GM21576 (cell line): ENCODE measurements around the gene CRACDL.

Experiments used
- ATAC-seq: cut with Tn5 transposase; IDR thresholded peaks from one replicate; pipeline ENCODE4 v1.9.1; 2021; ENCODE audit warnings: mild to moderate bottlenecking, moderate library complexity; ENCODE audit not compliant: unreplicated experiment

The CRACDL gene

DNA sequence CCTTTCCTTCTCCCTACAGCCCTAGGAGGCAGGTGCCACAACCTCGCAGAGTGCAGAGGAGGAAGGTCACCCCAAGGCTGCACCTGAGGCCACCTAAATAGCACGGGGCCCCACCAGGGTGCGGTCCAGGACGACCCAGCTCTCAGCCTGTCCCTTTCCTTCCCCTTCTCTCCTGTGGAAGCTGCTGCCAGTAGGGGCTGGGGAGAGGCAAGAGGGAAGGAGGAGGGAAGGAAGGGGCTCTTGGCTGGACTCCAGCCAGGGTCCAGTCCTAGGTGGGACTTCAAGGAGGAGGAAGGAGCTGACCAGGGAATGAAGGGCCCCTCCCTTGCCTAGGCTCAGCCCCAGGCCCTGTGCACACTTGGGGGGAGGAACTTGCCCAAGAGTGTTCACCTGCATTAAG lies 11.1 kb downstream of the CRACDL start:
- no peak for ATAC-seq

DNA sequence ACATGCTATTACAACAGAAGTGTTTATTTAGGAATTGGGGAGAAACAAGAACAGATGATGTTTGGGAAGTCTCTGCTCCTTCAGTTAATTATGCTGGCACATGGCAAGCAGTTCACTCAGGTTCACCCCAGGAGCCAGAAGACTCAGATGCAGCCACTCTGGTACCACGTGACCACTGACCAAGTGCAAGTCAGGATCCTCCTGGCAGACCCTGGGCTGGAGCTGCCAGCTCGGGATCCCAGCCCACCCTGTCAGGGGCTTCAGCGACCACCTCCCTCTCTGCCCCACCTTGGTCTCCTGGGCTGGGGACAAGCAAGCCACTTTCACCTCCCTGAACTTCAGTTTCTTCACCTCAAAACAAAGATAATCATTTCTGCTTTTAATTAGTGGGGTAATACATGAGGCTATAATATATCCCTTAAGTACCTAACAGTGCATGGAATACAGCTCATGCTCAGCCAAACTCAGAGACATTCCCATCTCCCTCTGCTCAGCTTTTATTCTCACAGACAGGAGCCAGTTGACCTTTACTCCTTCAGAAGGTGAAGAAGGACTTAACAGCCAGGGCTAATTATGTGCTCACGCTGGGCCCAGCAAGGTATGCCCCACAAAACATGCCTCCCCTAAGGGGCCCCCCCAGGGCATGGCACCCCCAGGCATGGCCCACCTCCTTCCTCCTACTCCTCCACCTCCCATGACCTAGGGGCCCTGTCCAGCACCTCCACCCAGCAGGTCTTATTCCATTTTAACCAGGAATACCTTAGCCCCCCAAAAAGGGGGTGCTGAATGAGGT lies 11.8 kb downstream of the CRACDL start:
- no peak for ATAC-seq

DNA sequence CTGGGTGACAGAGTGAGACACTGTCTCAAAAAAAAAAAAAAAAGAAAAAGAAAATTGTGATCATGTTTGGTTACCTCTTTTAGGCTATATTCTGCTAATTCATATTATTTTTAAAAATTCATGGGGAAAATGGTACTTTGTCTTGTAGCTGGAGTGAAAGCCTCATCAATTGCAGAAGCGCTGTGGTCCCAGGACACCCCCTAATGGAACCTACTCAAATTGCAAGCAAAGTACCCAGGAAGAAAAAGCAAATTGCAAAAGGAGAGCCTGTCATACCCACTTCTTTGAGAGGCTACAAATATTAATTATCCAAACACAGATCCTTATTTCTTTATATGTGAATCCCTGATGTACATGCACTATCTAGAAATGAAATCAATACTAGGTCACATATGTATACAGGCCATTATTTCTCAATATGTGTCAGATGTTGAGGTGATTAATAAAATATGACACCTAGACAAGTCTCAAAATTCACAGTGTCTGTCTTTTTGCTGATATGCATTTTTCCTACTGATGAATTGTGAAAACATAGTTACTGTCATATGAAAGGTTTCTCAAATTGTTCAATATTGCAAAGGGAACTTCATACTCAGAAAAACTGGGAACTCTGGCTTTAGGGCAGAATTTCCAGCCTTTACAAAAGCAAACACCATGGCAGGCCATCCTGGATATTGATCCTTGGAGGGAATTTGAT lies 12.6 kb downstream of the CRACDL start:
- ATAC-seq = no peak

DNA sequence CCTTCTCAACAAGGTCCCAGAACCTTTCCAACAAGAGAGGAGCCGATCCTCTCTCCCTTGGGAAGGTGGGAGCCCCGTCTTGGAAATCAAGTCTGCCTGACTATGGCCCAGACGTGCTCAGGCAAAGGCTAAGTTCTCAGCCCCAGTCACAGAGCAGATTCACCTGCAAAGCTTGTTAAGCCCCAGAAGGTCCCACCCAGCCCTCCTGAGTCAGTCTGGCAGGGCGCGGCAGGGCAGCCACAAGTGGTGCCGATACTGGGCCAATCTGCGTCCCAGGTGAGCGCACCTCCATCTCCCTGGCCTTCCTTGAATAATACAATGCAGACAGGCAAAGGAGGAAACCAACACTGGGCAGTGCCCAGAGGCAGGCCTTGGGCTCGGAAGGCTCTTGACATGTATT lies 15.0 kb downstream of the CRACDL start:
- ATAC-seq = no peak

DNA sequence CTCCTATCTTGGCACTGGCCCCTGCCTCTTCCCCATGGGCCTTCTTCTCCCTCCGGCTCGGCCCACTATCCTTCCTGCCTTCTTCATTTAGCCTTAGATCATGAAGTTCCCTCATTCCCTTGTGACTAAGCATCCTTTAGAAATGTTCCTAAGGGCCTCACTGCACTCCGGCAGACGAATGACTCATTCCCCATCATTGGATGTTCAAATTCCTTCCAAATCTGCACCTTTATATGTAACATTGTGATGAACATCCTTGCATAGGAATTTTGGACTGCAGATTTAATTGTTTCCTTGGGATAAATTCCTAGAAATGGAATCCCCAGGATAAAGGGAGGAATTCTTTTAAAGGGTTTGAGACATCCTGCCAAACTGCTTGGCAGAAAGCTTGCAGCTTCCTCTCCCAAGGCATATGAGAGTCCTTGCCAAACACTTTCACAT lies 19.0 kb downstream of the CRACDL start:
- ATAC-seq = no peak

DNA sequence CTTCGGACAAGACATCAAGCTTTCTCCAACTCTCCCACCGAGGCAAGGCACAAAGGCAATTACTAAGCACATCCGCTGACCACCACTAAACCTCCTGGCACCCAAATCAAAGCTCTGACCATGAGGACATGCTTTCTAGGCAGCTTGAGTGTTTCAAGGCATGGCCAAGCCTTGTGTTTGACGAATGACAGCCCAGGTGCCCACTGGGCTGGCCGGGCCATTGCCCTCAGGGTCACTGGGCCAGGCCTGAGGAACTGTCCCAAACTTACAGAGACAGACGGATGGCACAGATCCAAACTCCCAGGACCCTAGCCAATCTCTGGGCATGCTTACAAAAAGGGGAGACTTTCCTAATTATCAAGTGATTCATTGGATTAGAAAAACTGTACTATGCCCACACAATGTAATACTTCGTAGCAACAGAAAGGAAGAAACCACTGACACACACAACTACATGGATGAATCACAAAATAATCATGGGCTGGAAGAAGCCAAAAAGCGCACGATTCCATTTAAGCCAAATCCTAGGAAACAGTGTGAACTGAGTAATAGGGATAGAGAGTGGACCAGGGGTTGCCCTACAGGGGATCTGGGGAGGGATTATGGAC lies 20.2 kb downstream of the CRACDL start:
- ATAC-seq = no peak

DNA sequence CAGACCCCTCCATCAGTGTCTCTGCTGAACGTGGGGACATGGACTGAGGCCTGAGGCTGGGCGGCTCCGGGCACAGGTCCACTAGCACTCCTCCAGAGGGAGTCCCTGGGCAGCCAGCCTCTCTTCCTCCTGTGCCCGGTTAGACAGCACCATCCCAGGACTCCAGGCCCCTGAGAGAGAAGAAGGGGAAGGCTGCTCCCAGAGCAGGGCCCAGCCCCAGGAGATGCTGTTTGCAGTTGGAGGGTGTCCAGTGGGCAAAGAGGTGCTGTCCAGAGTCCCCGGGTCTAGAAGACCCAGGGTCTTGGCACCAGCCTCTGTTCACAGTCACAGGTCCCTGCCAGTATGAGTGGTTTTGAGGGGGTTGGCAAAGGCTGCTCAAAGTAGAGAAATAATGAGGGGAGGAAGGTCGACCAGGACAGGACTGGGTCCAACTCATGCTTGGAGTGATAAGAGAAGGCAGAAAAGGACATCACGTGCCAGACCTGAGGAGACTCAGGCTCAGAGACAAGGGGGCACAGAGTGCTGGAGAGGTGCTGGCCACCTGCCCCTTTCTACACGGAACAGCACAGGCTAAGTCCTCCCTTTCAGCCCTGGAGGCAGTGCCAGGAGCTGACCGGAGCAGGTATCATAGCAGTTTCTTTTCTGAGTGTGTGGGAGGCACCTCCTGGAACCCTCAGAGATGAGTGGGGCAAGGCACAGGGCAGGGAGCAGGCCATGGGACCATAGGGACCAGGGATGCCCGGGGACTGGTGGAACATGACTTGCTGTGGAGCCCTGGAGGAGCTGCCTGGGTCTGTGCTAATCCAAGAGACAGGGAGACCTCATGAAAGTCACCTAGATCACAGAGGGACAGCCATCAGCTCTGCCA lies 21.1 kb downstream of the CRACDL start:
- ATAC-seq = no peak

DNA sequence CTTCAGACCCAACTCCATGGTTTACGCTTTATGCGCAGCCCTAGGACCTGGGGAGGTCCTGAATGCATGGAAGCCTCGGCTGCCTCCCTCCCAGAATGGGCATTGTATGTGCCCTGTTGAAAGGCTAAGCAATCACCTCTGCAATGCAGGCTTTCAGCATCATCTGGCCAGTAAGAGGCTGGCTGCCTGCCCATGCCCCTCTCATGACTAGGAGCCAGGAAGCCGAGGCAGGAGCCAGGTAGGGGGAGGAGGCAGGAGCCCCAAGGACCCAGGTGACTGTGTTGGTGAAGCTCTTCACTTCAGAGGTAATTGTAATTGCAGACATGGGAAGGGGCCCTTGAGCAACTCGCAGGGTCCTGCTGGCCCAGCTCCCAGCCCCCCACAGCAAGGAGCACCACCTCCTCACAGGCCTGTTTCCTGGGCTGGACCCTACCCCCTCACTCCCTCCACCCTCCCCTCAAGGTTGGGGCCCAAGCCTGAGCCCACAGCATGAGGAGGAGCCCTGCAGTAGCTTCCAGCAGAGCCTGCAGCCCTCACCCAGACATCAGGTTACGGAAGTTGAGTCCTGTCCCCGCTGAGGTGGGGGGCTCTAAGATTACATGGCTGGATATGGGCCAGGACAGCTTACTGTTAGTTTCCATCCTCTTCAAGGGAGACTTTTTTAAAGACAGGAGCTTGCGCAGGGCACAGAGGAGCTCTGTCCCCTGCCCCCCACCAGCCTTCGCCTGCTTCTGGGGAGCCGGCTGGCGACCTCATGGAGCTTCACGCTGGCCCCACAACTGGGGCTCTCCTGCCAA lies 21.9 kb downstream of the CRACDL start:
- ATAC-seq = no peak

DNA sequence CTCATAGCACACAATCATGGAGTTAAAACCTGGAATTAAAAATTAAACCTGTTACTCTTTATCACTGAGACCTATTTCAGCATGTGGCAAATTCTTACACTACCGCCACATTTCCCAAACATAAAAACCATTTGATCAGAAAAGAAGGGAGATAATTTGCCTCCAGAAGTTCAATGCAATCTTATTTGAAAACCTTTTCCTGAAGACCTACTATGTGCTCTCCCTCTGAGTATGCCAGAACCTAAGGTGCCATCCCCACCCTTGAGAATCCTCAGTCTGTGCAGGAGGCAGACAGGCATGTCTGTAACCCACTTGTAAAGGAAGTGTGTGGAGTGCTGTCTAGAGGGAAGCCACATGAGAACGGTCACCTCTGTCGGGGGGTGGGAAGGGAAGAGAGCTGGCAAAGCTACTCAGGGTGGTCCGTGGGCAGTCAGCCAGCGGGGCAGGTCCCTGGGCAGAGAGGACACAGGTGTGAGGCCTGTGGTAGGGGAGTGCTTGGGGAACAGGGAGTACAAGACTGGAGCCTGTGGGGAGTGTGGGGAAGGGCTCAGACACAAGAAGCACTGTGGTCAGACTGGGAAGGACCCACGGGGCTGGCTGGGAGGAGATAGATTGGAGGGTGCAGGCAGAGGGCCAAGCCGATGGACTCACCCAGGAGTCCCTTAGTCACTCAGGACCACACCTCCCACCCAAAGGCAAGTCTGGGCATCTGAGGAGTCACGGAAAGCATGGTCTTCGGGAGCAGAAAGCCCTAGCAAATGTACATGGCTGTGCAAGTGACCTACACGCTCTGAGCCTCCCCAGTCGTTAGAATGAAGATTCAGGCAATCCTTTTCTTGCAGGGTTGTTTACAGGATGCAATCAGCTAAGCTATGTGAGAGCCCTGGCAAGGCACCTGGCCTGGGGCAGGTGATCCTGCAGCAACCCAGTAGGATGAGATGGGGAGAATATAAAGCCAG lies 22.8 kb downstream of the CRACDL start:
- ATAC-seq = no peak

DNA sequence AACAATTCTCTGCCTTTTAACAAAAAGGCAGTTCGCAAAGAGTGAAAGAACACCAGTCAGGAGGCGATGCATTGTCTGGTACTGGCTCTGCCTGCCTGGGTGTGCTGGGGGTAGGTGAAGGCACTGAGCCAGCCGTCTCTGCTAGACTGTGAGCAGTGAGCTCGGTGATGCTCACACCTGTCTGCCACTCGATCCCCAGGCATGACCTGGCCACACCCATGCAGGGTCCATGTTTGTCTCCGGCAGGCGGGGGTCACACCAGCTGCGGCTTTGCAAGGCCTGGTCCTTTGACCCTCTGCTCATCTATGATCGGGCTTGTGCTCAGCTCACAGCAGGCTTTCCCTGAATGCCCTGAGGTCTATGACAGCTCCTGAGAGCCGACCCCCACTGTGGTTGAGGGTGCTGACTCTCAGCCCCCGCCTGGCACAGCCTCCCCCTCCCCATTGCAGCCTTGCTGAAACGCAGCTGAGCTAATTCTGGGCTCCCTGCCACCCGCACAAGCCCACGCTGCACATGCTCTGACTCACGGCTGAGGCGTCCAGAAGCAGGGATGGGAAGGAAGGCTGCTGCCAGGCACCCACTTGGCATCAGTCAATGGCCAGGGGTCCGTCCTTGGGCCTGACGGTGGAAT lies 23.7 kb downstream of the CRACDL start:
- ATAC-seq = no peak

DNA sequence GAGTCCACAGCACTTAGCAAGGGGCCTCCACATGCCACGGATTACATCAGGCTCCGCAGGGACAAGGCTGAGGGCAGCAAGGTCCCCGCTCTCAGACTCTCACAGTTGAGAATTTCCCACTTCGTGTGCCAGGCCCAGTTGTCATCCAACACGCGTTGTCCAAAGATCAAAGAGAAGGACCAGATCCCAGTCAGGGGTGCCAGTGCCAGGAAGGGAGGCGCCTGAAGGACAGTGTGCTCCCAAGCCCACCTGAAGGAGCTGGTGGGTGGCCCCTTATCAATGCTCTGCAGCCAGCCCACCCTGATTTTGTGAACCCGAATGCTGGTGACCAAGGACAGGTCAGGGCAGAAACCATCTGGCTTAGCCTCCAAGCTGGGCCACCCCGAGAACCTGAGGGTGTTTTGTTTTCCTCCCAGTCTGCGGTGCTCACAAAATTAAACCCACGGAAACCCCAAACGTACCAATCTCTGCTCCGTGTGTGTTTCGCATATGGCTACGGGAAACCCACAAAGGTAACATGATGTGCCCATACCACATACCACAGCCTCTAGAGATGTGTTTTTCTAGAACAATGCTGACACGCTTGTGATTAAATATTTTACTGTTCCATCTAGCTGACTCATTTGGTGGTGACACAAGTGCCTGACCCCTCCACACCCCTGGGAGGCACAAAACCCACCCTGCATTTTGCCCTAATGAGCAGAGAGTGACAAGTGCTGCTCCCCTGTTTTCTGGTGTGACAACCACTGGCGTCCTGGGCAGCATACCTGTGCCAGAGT lies 24.5 kb downstream of the CRACDL start:
- ATAC-seq = no peak

DNA sequence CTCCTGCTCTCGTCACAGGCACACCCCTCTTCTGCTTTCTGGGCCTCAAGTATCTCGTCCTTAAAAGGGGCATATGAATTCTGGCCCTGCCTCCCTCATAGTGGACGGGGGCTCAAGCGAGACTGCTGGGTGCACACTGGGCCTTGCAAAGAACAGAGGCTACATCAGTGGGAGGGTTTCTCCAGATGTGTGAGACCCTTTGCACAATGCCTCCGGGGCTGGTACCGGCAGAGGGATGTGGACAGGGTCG lies 25.0 kb downstream of the CRACDL start:
- ATAC-seq = no peak

DNA sequence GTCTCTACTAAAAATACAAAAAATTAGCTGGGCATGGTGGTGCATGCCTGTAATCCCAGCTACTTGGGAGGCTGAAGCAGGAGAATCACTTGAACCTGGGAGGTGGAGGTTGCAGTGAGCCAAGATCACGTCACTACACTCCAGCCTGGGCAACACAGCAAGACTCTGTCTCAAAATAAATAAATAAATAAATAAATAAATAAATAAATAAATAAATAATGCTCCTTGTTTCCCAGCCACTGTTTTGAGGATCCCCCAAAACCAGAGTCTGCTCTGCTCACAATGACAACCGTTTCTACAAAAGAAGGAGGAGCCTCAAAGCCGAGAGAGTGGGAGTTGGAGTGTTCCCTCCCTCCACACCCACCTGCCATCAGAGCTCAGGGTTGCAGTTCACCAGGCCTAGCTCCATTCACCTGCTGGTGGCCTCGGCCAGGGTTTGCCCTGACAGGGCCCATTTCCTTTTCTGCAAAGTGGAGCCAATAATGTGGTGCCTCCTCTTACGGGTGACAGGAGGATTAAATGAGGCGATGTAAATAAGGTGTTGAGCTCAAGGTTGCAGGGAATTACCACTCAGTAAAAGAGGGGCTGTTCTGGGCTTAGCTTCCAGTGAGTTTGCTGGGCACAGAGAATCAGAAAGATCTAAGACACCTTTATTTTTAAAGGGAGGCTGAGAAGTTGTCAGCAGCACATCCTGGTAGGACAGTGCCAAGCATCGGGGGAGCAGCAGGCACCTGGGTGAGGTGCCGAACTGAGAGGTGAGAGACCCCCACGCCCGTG lies 25.5 kb downstream of the CRACDL start:
- ATAC-seq = no peak

DNA sequence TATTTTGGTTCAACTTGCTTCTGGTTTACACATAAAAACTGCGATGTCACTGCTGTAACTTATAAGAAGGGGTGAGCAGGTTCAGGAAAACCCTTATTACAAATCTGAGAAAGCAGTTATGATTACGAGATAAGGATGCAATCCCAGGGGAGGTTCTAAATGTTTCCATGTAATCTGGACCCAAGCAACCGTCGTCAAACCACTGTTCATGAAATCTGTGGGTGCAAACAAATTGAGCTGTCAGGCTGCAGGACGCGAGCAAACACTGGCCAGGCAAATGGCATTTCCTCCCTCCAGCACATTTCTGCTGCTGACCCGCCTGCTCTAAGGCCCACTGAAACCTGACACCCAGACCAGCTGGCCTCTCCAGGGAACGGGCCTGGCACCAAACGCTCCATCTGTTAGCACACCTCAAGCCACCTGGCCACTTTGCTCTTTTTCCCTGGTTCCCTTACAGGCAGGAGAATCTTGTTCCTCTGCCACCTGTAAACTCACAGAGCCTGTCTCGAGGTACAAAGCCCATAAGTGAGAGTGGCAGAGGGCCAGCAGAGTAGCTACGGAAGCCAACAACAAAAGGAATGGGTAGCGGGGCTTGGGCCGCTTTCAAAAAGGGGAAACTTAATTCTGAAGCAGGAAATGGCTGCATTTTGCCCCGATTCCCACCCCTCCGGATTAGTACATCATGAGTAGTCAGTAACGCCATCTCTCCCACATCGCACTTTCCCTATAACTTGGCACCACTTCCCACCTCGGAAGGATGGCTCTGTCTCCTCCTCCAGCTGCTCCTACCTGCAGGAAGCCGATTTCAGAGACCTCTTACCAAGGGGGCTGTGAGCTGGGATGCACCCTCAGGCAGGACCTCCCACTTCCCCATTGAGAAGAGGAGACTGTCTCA lies 26.5 kb downstream of the CRACDL start:
- no peak for ATAC-seq

DNA sequence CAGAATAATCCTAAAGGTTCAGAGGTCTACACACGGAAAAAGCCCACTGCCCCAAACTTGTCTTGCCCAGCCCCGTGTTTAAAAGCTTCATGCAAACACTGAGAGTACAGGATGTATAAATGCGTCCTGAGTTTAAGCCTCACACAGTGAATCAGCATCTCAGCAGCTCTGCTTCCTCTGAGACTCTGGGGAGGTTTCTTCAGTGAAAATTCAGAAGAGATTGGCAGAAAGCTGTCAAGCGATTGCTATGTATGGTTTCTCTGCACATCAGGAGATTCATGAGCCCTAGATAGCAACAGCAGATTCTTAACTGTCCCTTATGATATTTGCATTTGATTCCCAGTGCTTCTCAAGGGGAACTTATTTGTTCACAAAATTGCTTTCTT lies 27.1 kb downstream of the CRACDL start:
- no peak for ATAC-seq
